GM19238 (cell line): Measurements from ENCODE around the gene RHOV.
A peak's percentile ranks its signal among the peaks of the same experiment; 100 is the strongest.

ENCODE experiments used
- DNase-seq: peaks from one replicate; pipeline ENCODE4 v3.0.0; 2011; ENCODE audit warnings: low spot score; ENCODE audit not compliant: insufficient read length

RHOV gene

DNA sequence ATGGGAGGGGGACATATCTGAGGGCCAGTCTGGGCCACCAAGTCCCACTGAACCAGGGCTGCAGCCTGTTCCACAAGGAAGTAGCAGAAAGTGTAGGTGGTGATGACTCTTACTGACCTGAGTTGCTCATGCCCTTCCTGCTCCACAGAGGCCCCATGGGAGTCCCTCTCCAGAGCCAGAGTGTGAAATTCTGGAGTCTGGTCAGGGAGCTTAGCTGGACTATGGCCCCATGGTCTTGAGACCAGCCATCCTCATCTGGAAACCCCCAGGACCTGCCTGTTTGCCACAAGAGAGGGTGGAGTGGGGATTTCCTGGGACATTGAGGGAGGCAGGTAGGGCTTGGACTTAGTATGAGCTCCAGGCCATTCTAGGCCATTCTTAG, 27.2 kb downstream of the RHOV start:
- DNase-seq = no peak

- no peak for DNase-seq
These were observed 28.3 kb downstream of the RHOV start for GRCh38 chr15:40845511-40846284.

GRCh38 chr15:40845036-40845435, 29.0 kb downstream of the RHOV start:
- DNase-seq = no peak

DNA sequence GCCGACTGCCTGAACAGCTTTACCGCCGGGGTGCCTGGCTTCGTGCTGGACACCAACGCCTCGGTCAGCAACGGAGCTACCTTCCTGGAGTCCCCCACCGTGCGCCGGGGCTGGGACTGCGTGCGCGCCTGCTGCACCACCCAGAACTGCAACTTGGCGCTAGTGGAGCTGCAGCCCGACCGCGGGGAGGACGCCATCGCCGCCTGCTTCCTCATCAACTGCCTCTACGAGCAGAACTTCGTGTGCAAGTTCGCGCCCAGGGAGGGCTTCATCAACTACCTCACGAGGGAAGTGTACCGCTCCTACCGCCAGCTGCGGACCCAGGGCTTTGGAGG, 29.4 kb downstream of the RHOV start:
- DNase-seq = peak; percentile 49

GRCh38 chr15:40843885-40844695, 29.9 kb downstream of the RHOV start, which contains the start of gene SPINT1:
Gene SPINT1, plus strand, starts transcription at chr15:40844048. Its CDS starts 507 bp downstream, at chr15:40844555.
- DNase-seq = peak; percentile 65

DNA sequence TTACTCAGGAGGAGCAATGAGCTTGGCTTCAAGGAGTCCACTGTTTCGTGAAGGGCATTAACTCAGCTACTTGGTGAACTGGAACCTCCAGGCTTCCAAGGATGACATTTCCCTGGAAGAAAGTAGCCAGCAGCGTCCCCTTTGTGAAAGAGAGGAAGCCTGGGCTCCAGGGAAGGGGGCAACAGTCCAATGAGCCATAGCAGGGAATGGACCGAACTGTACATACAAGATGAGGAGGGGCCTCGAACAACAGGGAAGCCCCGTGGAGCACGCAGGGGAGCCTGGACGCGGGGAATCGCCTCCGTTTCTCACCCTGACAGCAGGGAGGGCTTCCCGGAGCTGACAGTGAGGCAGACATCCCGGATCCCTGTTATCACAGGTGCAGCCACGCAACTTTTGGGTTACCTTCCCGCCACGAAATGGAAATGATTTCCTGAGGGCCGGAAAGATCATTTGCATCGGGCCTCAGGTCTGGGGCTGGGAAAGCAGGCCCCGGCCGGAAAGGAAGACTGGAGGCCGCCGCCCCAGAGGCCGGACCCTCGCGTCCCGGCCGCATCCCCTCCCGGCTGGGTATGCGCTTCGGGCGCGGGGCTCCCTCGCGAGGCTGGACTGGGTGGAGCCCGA, 30.7 kb downstream of the RHOV start:
- no peak for DNase-seq

DNA sequence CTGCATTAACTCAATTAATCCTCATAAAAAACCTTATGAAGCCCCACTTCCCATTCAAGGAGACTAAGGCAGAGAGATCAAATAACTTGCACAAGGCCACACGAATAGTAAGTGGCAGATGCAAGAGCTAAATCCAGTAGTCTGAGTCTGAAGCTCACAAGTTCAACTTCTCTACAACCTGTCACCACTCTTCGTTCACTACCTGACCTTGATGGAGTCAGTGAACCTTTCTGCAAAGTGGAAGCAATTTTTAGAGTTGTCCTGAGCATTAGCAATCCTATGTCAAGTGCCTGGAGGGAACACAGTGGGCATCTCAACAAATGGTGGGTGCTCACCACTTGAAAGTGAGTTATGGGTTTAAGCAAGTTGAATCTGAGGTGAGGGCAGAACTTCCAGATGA, 32.3 kb downstream of the RHOV start:
- no peak for DNase-seq

- no peak for DNase-seq
These were observed 35.3 kb downstream of the RHOV start for GRCh38 chr15:40838756-40839155.

- DNase-seq = no peak
These were observed 38.0 kb downstream of the RHOV start for GRCh38 chr15:40836020-40836419.

GRCh38 chr15:40832903-40833302, 41.1 kb downstream of the RHOV start:
- DNase-seq = no peak

DNA sequence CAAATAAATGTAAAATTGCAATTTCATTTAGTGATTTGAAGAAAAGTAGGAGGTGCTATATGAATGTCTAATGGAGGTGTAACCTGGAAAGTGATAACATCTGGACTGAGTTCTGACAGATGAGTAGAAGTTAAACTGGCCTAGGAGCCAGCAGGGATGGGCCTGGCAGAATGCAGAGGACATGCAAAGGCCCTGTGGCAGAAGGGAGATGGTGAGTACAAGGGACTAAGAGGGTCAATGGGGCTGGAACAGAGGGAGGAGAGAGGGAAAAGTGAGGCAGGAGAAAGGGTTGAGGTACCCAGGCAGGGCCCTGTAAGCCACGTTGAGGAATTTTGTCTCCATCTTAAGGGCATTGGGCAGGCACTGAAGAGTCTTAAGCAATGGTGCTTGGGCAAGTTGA, 42.2 kb downstream of the RHOV start:
- DNase-seq = no peak

DNA sequence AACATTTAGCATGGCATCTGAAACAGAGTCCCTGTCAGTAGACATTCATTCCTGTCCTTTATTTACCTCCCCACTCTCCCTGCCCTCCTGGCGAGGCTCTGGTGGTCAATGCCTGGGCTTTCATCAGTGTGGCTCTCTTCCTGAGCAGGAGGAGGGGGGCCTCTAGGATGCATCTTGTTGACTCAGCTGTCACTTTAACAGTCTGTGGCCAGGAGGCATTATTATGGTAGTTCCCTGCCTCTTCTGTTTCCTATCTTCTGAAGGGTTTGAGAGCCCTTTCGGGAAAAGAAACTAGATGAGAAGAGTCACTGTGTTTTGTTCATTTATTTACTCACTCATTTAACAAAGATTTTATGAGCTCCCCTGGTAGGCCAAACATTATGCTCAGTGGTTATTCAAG, 43.1 kb downstream of the RHOV start:
- DNase-seq = no peak

- DNase-seq = no peak
These were observed 44.9 kb downstream of the RHOV start for GRCh38 chr15:40829115-40829514.

DNA sequence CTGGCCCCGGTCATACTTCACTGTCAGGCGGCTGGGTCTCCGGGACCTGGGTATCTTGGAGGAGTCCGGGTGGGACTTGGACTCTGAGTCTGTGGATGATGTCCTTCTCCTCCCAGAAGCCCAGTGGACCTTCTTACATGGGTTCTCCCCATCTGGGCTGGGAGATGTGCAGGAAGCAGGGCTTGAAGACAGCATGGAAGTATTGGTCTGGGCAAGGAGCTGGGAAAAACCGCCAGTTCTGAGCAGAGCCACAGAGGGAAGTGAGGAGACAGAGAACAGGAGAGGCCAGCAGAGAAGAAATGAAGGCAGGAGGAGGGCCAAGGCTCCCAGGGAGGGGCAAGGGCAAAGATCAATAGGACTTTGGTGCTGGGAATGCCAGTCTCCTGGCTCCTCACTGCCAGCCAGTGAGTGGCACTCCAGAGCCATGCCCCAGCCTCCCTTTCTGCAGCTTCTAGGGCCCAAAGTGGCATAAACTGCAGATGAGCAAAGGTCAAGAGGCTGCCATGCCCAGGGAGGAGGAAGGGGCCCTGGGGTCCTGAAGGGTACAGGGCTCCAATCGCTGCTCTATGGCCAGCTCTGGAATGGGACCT, 45.5 kb downstream of the RHOV start, which contains the start of gene PPP1R14D:
PPP1R14D (minus strand) TSS at position 262 of the 590 bp plus-strand sequence; CDS start at position 195, 67 bp downstream.
- DNase-seq = no peak

GRCh38 chr15:40826423-40827075, 47.5 kb downstream of the RHOV start:
- DNase-seq = no peak

GRCh38 chr15:40825661-40826422, 48.2 kb downstream of the RHOV start:
- no peak for DNase-seq

- no peak for DNase-seq
These were observed 50.3 kb downstream of the RHOV start for GRCh38 chr15:40823572-40824343.
